ENCODE results near the gene NCS1.

- TF ChIP-seq EZH2 (IDR thresholded peaks at IDR 0.05): no peak
- TF ChIP-seq POLR2AphosphoS5 (IDR thresholded peaks at IDR 0.05; ENCODE audit: borderline replicate concordance, low read depth, low read length): no peak
These were observed 47.9 kb upstream of the NCS1 start for GRCh38 chr9:130124085-130124860.
